Psoas muscle (tissue), 8 donors: Measurements from ENCODE around the gene ISG20. TPM values are rescaled to one million over a fixed set of nuclear protein-coding genes. Genes with fewer than 3 reads are reported as not detected.

ENCODE experiments used
- ATAC-seq, 4 donors: fragments of 200-7000 bp; cut with Tn5 transposase; one replicate each; pipeline ENCODE4 v1.9.1; 2020; ENCODE audit warnings: moderate library complexity in 3 of 4, mild to moderate bottlenecking in 2 of 4
- DNase-seq, 2 donors: peaks; one replicate each; pipeline ENCODE4 v3.0.0-alpha.2; 2020
- H3K27ac ChIP-seq: fragments of 200-600 bp; one replicate; pipeline ENCODE4 v1.8.0; 2022
- H3K27me3 ChIP-seq, 3 donors: fragments of 200-600 bp in 1 of 3; one replicate each; pipeline versions ENCODE4 v1.6.1 to v1.8.0; 2013 to 2022; ENCODE audit warnings: low read length in 2 of 3, mild to moderate bottlenecking in 2 of 3, moderate library complexity in 1 of 3; ENCODE audit not compliant: insufficient read depth in 3 of 3
- H3K36me3 ChIP-seq, 2 donors: fragments of 200-600 bp in 1 of 2; one replicate each; pipeline versions ENCODE4 v1.6.1 to v1.8.0; 2013 to 2022; ENCODE audit warnings: low read depth in 1 of 2, mild to moderate bottlenecking in 1 of 2, moderate library complexity in 1 of 2; ENCODE audit not compliant: insufficient read depth in 1 of 2
- H3K4me1 ChIP-seq: fragments of 200-600 bp; one replicate; pipeline ENCODE4 v1.8.0; 2022
- H3K4me3 ChIP-seq: fragments of 200-600 bp; one replicate; pipeline ENCODE4 v1.8.0; 2022; ENCODE audit warnings: mild to moderate bottlenecking
- H3K9me3 ChIP-seq: fragments of 200-600 bp; one replicate; pipeline ENCODE4 v1.8.0; 2022
- WGBS, 3 donors: extraction: QIAGEN DNeasy Blood & Tissue Kit; methylation state at CpG; one replicate each; pipeline versions ENCODE4 v1.1.6 to v1.1.7; 2013; 5-methylcytosine and 5-hydroxymethylcytosine counted together
- intact Hi-C, 2 donors: fragments of 100-400 bp; cut with DNase I; formaldehyde crosslinking; loops; one replicate each; pipeline versions ENCODE4 v1.11.0 to v1.14.2; 2022
- polyA plus RNA-seq, 3 donors: library from polyadenylated mRNA; stranded (reverse); fragments of 200-250 nt; gene quantifications; one replicate each; pipeline ENCODE4 v1.2.3, GENCODE V29; 2013
- total RNA-seq, 4 donors: library from RNA; stranded (reverse); fragmentation: NEBNext Ultra II Directional in 2 of 4; extraction: Animal tissue kit (Norgen Biotek cat#: 25700) in 2 of 4; gene quantifications; one replicate each; pipeline versions ENCODE4 v1.2.1 to v1.2.4, GENCODE V29; 2021 to 2023
- TF ChIP-seq, protein P1 (sequence below): fragments of 200-600 bp; IDR thresholded peaks from one replicate; pipeline ENCODE4 v1.8.0; 2022; ENCODE audit warnings: antibody characterized with exemption
- donor health status: healthy with polysubstance abuse.
- donor health status: DM: no; HTN: no; CAD: no; lungs with moderate emphysema.
- donor health status: Bipolar disorder and iron deficiency.
- donor health status: healthy.
- donor health status: DM: yes; HTN: yes; CAD: no.
- donor health status: DM: no; HTN: no; CAD: no.
- donor health status: DM: no; HTN: no; CAD: no.
- donor health status: DM: yes; HTN: yes; CAD: no.

Gene ISG20
- total and polyA plus RNA-seq, 7 donors: 1.1 to 7.4 (median 3.8) TPM

- Histone ChIP-seq H3K27ac (no peak overlapping the region), H3K27me3 (no peaks in the 10 kb centered on the region), H3K4me1 (no peaks in the 10 kb centered on the region), H3K4me3 (no peak overlapping the region), H3K36me3 (no peaks in the 10 kb centered on the region), H3K9me3 (no peaks in the 10 kb centered on the region)
- DNase-seq: no peak
- ATAC-seq: no peak
- intact Hi-C loops: no loop called here
- TF ChIP-seq, protein P1, sequence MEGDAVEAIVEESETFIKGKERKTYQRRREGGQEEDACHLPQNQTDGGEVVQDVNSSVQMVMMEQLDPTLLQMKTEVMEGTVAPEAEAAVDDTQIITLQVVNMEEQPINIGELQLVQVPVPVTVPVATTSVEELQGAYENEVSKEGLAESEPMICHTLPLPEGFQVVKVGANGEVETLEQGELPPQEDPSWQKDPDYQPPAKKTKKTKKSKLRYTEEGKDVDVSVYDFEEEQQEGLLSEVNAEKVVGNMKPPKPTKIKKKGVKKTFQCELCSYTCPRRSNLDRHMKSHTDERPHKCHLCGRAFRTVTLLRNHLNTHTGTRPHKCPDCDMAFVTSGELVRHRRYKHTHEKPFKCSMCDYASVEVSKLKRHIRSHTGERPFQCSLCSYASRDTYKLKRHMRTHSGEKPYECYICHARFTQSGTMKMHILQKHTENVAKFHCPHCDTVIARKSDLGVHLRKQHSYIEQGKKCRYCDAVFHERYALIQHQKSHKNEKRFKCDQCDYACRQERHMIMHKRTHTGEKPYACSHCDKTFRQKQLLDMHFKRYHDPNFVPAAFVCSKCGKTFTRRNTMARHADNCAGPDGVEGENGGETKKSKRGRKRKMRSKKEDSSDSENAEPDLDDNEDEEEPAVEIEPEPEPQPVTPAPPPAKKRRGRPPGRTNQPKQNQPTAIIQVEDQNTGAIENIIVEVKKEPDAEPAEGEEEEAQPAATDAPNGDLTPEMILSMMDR: no peak
Measured at GRCh38 chr15:88661041-88661700, 22.4 kb downstream of the ISG20 start.

- H3K36me3 ChIP-seq: no peaks in the 10 kb centered on the region
- ATAC-seq (no peak), DNase-seq (no peak)
- TF ChIP-seq, protein P1: no peak
- H3K9me3 ChIP-seq: no peaks in the 10 kb centered on the region
- H3K4me1 ChIP-seq: no peaks in the 10 kb centered on the region
- H3K4me3 ChIP-seq: no peak overlapping the region
- WGBS, 3 donors: 77 to 82% (median 79%) methylated on average over 4 of the region's 4 CpGs
- no peak overlapping the region for H3K27ac ChIP-seq
- intact Hi-C loops: no loop called here
- H3K27me3 ChIP-seq: no peaks in the 10 kb centered on the region
Measured at GRCh38 chr15:88661761-88662556, 23.1 kb downstream of the ISG20 start.

DNA sequence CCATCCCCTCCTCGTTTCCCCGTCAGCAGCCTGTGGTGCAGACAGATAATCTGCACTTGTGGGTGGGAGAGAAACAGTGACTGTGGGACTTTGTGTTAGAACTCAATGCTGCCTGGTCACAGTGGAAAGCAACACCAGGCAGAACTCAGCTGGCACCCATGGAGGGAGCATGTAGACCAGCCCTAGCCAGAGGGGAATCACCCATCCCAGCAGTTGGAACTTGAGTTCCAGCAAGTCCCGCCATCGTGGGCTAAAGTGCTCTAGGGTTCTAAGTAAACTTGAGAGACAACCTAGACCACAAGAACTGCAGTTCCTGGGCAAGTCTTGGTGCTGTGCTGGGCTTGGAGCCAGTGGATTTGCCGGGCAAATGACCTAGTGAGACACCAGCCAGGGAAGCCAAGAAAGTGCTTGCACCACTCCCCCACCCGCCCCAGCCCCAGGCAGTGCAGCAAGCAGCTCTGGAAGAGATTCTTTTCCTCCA lies 24.4 kb downstream of the ISG20 start:
- 60 to 77% (median 72%) methylated on average over 6 of the region's 6 CpGs for WGBS, 3 donors
- ATAC-seq: peak in 3 of 4 donors; percentile 48 to 81 (median 70)
- Histone ChIP-seq H3K4me3 (no peak overlapping the region), H3K36me3 (no peaks in the 10 kb centered on the region), H3K27ac (no peak overlapping the region), H3K9me3 (no peaks in the 10 kb centered on the region), H3K27me3 (no peaks in the 10 kb centered on the region), H3K4me1 (no peaks in the 10 kb centered on the region)
- DNase-seq: no peak
- intact Hi-C loops: no loop called here
- TF ChIP-seq, protein P1: no peak

DNA sequence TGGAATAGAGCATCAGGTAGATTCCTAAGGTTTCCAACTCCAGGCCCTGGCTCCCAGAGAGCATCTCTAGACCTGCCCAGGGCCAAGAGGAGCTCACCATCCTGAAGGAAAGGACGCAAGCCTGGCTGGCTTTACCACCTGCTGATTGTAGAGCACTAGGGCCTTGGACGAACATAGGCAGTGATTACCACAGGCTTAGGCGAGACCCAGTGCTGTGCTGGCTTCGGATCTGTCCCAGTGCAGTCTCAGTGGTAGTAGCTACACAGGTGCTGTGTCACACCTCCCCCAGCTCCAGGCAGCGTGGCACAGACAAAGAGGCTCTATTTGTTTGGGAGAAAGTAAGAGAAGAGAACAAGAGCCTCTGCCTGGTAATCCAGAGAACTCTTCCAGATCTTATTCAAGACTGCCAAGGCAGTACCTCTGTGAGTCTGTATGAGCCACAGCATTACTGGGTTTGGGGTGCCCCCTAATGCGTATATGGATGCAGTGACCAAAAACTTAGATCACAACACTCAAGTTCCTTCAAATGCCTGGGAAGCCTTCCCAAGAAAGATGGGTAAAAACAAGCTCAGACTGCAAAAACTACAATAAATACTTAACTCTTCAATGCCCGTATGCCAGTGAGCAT lies 25.4 kb downstream of the ISG20 start:
- no peaks in the 10 kb centered on the region for H3K4me1 ChIP-seq
- 80 to 91% (median 88%) methylated on average over 7 of the region's 7 CpGs for WGBS, 3 donors
- DNase-seq: no peak
- intact Hi-C loops: no loop called here
- H3K36me3 ChIP-seq: no peaks in the 10 kb centered on the region
- TF ChIP-seq, protein P1: peak; percentile 36
- H3K27me3 ChIP-seq: no peaks in the 10 kb centered on the region
- no peak overlapping the region for H3K4me3 ChIP-seq
- peak in 2 of 4 donors; percentile 67 to 85 for ATAC-seq
- H3K9me3 ChIP-seq: no peaks in the 10 kb centered on the region
- H3K27ac ChIP-seq: no peak overlapping the region
